Inflammatory macrophage treated with lipopolysaccharide for 4 hours (primary cell): ENCODE data around the gene WBP11.

Experiments used
- DNase-seq: peaks from one replicate; pipeline ENCODE4 v3.0.0-alpha.2; 2020

The WBP11 gene

DNA sequence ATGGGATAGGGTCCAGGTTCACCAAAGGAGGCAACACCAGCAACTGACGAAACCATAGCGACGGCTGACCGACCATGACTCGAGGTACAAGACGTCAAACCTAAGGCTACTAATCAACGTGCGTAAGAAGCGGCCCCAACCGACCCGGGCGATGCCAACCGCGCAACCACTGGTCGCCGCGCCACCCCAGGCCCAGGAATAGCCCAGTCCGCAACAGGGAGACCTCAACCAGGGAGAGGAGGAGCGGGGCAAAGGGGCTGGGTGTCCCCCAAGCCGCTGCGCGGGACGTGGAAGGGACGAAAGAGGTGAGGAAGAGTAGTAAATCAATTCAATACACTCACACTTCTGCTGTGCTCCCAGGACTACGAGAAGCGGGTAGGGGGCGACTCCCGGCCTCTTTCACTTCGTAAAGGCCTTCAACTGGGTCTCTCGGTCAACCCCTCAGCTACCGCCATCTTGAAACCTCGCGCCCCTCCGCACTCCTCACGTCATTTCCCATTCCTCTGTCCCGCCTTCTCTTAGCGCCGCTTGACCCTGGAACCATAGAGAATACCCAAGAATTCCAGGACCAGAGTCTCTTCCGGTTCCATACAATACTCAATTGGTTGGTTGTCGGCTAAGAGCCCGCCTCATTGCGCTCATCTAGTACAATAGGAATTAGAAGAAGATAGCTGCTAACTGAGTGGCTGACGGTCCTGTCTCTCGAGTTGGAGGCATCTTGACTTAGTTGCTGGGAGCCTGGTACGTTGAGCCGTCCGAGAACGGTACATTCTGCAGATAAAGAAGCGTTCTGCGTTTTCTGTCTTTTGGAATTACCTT, at the start of gene WBP11, which contains the start of gene C12orf60:
Gene WBP11 (minus strand): TSS at position 468 of the 819 bp plus-strand sequence. CDS start 2,095 bp downstream, outside the sequence.
Gene C12orf60 (plus strand): TSS at position 660 of the 819 bp plus-strand sequence. CDS start 19,266 bp downstream, outside the sequence.
- peak; percentile 100 for DNase-seq

- no peak for DNase-seq
These were observed 49.6 kb upstream of the WBP11 start for GRCh38 chr12:14852880-14853279.

GRCh38 chr12:14850929-14851663, 47.8 kb upstream of the WBP11 start:
- no peak for DNase-seq

- DNase-seq: no peak
These were observed 46.4 kb upstream of the WBP11 start for GRCh38 chr12:14849661-14850060.

DNA sequence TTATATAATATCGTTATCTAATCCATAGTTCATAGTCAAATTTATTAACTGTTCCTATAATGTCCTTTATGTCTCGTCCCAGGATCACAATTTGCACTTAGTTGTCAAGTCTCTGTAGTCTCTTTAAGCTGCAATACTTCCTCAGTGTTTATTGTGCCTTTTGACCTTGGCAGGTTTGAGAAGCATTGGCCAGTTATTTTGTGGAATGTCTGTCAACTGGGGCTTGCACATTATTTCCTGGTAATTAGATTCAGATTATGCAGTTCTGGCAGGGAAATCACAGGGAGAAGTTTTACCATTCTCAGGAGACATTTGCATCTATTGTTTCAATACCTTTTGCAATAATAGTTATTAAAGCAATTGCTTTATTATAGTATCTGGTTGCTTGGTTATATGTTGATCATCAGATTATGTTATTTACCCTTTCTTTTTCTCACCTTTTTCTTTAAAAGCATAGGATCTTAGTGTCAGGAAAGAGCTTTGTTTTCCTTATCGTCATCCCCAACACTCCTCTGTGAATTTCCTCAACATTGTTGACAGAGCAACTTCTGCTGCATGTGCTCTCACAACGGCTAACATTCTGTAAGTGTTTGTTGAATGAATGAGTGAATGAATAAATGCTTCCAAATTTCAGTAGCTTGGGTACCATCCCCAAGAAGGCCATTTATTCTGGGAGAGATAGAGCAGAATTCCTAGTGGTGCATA, 43.8 kb upstream of the WBP11 start:
- DNase-seq: no peak

GRCh38 chr12:14846042-14846587, 42.8 kb upstream of the WBP11 start:
- DNase-seq: peak; percentile 53

DNA sequence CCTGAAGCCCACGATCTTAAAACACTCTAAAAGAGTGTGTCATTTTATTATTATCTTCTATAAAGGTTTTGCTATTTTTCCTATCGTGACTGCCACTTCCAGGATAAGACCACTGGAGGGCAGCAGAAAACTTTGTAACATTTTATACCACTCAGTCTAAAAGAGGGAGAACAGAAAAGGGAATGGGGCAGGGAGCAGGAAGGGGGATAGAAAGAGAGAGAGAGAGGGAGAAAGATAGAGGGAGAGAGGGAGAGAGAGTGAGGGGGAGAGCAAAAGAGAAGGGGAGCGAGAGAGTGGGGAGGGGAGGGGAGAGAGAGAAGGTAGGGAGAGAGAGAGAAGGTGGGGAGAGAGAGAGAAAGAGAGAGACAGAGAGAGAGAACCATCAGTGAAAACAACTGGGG, 42.1 kb upstream of the WBP11 start:
- DNase-seq: peak; percentile 52

- DNase-seq: no peak
These were observed 41.1 kb upstream of the WBP11 start for GRCh38 chr12:14844401-14844800.

DNA sequence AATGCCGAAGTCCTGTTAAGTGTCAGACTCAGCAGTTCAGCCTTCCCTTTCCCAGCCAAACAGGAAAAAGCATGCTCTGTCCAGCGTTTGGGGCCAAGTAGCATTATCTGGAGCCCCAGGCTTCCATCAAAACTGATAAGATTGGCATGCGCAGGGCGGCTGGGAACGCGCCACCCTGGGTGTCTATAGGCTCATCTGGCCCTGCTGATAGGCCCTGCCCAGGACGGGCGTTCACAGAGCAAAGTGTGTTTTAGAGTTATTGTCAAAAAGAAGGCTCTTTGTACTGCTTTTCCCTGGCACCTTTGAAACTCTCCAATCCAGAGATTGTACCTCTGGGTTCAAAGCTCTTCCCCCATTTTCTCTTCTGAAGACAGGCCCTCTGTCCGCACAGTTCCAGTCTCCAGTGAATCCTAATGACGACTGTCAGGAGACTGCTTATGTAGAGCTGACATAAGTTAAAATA, 40.2 kb upstream of the WBP11 start, which contains the start of gene ART4:
Gene ART4 (minus strand): TSS at position 102 of the 463 bp plus-strand sequence. CDS start 413 bp downstream, outside the sequence.
- no peak for DNase-seq

DNA sequence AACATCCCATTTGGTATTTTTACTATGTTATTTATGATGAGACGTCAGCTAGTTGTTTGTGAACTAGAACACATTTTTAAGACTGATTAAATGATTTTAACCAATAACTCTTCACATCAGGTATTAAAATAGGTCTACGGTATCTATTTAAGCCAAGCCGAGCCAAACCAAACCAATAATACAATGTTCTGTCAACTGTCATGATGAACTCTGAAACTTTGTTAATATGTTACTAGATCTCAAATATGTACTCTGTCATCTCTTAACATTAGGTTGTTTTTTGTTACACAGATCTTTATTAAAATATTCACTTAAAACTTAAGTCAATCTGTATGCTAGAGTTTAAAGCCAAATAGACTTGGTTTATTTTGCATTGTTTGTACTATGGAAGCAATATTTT, 39.0 kb upstream of the WBP11 start:
- DNase-seq: no peak

DNA sequence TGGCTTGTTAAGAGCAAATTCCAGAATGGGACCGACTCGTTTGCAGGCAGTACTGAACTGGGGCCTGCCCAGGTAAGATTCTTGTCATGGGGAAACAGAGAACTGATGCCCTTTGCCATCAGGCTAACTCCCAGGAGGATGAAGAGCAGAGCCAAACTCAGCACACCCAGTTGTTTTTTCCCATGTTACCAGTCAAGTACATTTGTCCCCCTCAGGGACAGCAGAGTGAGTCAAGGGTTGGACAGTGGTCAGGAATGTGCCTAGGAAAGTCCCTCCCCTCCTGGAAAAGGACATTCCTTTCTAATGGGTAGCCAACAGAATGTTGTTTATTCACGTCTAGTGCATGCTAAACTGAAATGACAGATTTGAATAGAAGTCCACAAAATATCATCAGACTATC, 38.5 kb upstream of the WBP11 start:
- no peak for DNase-seq

DNA sequence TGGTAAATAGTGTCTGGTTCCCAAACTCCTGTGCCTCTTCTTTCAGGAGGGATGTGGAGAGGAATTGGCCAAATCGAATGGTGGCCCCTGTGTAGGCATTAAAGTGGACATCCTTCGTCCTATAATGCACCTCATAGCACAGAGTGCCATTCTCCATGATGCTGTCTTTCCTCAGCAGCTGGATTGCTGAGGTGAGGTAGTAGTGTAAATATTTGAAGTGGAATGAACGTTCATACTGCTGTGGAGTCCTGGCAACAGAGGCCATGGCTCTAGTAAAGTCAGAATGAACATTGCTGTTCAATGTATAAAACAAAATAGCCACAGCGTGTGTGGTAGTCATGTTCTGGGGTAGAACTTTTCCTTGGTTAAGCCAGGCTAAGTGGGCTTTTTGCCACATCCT, 37.3 kb upstream of the WBP11 start:
- DNase-seq: no peak

DNA sequence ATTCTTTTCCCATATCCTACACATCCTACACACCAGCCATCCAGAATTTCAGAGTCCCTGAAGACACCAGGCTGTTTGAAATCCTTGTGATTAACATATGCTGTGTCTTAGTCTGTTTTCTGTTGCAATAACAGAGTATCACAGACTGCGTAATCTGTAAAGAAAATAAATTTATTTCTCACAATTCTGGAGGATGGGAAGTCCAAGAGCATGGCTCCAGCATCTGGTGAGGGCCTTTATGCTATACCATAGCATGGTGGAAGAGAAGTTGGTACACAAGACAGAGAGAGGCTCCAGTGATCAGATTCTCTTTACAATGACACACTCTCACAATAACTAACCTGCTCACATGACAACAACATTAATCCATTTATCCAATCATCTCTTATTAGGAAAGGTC, 36.0 kb upstream of the WBP11 start:
- DNase-seq: no peak

GRCh38 chr12:14836336-14837210, 33.3 kb upstream of the WBP11 start:
- DNase-seq: peak; percentile 49

GRCh38 chr12:14834509-14834908, 31.2 kb upstream of the WBP11 start:
- DNase-seq: no peak

- DNase-seq: no peak
These were observed 30.7 kb upstream of the WBP11 start for GRCh38 chr12:14833952-14834351.

- DNase-seq: no peak
These were observed 30.1 kb upstream of the WBP11 start for GRCh38 chr12:14833336-14833735.

GRCh38 chr12:14828892-14829291, 25.6 kb upstream of the WBP11 start:
- peak; percentile 14 for DNase-seq

- DNase-seq: no peak
These were observed 23.8 kb upstream of the WBP11 start for GRCh38 chr12:14827043-14827442.

- DNase-seq: no peak
These were observed 23.2 kb upstream of the WBP11 start for GRCh38 chr12:14826491-14826890.

DNA sequence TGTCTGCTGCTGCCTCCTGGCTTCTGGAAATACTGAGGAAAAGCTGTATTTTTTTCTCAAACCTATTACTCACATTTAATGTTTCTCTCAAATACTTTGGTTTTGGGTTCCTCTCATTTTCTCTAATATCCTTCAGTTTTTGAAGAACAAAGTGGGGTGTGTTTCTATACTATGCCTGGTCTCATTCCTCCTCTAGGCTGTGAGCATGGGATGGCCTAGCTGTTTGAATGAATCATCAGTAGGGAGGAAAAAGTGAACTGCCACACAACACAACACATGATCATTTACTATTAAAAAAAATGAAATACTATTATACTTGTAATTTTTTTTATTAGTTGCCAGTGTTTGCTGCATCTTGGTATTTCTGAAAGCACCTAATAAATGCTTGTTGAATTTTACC, 22.0 kb upstream of the WBP11 start:
- no peak for DNase-seq
